Nucleus accumbens (tissue), 56 donors: ENCODE data around the gene SAP130.
"Not testable (repeated sequence)": the region's sequence is repeated elsewhere in the genome, so short reads cannot be mapped to it uniquely, and the experiment has no call there.

Experiments
- DNase-seq, 56 donors: peaks; one replicate each; lab custom pipeline; 2025; lab: John Stamatoyannopoulos, UW

Gene SAP130

DNA sequence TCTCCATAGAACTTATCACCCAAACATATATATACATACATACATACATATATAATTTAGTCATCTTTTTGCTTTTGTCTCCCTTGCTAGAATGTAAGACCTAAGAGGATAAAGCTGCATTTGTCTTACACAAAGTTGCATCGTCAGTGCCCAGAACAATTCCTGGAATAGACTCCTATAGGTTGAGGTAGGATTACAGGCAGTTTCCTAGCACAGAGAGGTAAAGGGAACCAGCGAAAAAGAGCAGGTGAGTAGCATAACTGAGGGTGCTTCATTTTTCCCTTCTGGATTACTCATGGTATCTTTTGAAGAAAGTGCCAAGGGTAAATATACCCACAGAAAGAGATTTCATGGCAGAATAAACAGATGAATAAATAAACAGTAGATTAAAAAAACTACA lies 74.0 kb downstream of the SAP130 start:
- DNase-seq, result no peak

- peak in 22 of 56 donors; percentile 4 to 57 (median 20) for DNase-seq
Measured at GRCh38 chr2:127953128-127953718, 74.6 kb downstream of the SAP130 start.

DNA sequence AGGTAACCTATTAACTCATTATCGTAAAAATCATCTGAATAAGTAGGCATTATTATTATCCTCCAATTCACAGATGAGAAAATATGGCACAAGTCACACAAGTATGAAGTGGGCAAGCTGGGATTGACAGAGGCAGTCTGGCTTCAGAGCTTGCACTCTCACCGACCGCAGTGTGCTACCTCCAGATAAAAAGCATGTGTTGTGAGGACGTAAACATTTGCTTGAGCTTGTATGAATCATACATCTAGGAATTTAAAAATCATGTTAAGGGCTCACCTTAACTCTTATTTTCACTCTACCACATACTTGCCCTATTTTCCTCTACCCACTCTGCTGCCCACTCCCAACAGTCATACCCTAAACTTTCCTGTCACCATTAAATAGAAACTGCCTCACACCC lies 76.8 kb downstream of the SAP130 start:
- no peak for DNase-seq

DNA sequence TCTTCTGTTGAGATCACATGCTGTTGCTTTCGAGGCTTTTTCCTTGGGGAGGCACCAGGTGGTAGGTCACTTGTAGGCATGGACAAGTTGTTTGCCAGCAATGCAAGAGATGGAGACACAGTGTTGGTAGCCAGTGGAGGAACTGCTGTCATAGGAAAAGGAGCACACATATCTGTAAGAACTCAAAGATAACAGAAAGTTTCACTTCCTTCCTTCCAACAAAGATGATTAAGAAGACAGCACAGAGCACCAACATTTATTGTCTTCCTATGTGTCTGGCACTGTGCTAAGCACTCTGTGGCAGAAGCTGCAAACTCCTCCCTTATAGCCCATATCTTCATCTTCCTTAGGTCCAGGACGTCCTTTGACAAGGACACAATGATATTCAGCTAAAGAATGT lies 77.6 kb downstream of the SAP130 start:
- no peak for DNase-seq

DNA sequence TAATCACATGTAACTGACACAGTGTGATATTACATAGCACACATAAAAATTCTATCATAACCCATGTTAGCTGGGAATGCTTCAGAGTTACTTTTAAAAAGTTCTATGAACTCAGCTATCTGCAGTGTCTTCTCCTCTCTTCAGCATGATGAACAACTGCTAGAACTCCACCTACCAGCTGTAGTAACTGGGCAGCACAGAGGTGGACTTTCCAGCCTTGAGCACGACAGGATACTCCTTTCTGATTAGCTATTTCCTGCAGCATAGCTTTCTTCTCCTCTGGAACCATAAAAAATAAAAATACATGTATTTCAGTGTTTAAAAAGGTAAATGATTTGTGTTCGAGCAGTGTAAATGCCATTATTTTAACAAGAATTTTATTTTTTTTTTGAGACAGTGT lies 82.6 kb downstream of the SAP130 start:
- DNase-seq, result no peak

GRCh38 chr2:127943186-127943585 lies 84.7 kb downstream of the SAP130 start:
- DNase-seq, result no peak

- DNase-seq, result no peak
Measured at GRCh38 chr2:127942002-127942401, 85.9 kb downstream of the SAP130 start.

- DNase-seq, result no peak
Measured at GRCh38 chr2:127941461-127941860, 86.4 kb downstream of the SAP130 start.

DNA sequence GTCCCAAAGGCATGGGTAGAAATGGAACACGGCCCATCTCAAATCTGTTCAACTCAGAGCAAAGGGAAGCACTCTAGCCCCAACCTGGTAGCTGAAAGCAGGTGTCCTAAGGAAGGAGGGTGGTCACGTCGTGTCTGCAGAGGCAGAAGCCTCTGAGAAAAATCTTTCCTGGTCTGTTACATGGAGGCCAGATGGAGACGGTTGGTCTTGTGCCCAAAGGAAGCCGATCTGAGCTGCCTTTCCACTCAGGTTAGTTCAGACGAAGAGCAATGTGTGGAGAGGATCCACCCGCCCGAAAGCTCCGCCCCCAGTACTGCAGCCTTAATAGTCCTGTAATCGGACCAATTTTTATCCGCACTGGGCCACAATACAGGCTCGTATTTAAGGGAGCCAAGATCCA lies 87.2 kb downstream of the SAP130 start:
- DNase-seq, result no peak

- no peak for DNase-seq
Measured at GRCh38 chr2:127935337-127935736, 92.5 kb downstream of the SAP130 start.

- DNase-seq, result no peak
Measured at GRCh38 chr2:127932199-127932876, 95.5 kb downstream of the SAP130 start.

- DNase-seq, result no peak
Measured at GRCh38 chr2:127929449-127929848, 98.4 kb downstream of the SAP130 start.

DNA sequence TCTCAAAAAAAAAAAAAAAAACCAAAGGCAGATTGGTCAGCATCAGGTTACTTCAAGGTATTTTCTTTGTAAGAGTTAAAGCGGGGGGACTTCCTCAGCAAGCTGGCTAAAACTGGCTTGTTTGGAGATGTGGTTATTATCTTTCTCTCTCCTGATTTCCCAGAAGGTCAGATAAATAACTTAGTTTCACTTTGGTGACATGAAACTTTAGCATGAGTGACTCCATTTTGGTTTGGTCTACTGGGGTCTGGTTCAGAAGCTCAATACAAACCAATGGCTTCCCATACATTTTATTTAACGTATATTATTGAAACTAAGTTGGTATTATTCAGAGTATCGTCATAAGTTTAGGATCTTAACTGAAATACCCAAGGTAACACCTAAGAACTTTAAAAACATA lies 100.5 kb downstream of the SAP130 start:
- DNase-seq, result no peak

DNA sequence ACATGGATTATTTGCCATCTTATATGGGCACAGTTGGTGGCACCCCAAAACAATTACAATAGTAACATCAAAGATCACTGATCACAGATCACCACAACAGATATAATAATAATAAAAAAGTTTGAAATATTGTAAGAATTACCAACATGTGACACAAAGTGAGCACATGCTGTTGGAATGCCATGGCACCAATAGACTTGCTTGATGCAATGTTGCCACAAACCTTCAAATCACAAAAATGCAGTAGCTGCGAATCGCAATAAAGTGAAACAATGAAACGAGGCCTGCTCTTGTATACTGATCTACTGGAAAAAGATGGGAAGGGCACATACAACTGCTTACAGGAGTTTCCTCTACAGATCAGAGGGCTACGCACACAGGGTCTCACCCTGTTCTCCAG lies 109.9 kb downstream of the SAP130 start:
- no peak for DNase-seq

DNA sequence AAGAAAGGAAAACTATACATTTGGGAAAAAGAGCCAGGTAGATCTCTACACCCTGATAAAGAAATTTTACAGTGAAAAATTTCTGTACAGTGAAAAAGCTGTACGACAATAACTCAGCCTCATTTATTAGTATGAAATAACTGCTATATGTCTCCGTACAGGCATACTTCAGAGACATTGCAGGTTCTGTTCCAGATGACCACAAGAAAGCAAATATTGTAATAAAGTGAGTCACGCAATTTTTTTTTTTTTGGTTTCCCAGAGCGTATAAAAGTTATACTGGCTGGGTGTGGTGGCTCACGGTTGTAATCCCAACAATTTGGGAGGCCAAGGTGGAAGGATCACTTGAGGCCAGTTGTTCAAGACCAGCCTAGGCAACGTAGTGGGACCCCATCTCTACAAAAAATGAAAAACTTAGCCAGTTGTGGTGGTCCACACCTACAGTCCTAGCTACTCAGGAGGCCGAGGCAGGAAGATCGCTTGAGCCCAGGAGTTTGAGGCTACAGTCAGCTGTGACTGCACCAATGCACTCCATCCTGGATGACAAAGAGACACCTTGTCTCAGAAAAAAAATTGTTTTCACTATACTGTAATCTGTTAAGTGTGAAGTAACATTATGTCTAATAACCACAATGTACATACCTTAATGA lies 113.9 kb downstream of the SAP130 start:
- no peak for DNase-seq

DNA sequence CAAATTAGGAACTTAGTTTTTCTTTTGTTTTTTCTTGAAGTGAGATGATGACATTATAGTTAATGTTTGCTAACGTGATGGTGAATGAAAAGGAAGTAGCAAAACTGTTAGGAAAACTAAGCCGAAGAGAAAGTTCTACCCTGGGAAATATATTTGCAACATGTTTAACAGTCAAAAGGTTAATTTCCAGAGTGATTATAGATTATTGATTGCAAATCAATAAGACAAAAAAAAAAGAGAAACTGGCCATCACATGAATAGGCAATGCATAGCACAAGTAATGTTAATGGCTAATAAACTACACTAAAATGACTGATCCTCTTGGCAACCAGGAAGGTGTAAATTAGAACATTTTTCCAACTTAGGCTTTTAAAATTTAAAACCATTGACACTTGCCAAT lies 116.1 kb downstream of the SAP130 start:
- no peak for DNase-seq

GRCh38 chr2:127910415-127910814 lies 117.4 kb downstream of the SAP130 start:
- DNase-seq, result no peak

GRCh38 chr2:127909019-127909418 lies 118.8 kb downstream of the SAP130 start:
- no peak for DNase-seq

GRCh38 chr2:127907733-127908400 lies 120.0 kb downstream of the SAP130 start:
- DNase-seq, result not testable (repeated sequence)

DNA sequence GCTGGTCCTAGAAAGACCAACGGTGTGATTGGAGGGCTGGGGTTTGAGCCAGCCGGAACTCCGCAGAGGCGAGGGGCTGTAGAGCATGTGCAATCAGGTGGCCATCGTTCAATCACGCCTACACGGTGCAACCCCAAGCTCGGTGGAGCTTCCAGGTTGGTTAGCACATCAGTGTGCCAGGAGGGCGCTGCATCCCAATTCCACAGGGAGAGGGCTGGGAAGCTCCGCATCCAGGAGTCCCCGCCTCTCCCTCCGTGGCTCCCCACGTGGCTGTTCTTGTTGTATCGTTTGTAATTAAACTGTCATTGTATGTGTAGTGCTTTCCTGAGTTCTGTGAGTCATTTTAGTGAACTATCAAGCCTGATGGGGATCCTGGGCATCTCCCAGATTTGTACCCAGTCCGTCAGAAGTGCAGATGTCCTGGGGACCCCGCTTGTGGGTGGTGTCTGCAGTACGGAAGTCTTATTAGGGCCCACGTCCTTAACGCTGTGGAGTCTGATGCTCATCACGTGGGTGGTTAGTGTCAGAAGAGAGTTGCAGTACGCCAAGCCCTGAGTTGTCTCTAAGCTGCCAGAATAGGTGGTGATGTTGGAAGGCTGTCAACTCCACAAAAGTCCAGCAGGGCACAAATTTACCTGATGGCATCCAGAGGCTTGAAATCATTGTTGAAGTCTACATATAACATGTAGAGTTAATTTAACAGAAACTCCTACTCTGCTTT lies 121.5 kb downstream of the SAP130 start:
- peak in 25 of 56 donors; percentile 5 to 67 (median 34) for DNase-seq
